Mucosa of gallbladder (tissue), 1 donor: ENCODE measurements around the gene APOBEC3H. TPM values are rescaled to one million over a fixed set of nuclear protein-coding genes. Genes with fewer than 3 reads are reported as not detected.
"Not testable (repeated sequence)": the region's sequence is repeated elsewhere in the genome, so short reads cannot be mapped to it uniquely, and the experiment has no call there.

Experiments
- DNase-seq: peaks from one replicate; pipeline ENCODE4 v3.0.0-alpha.2; 2020; ENCODE audit warnings: low spot score
- total RNA-seq: library from RNA; stranded (reverse); gene quantifications from one replicate; pipeline ENCODE4 v1.2.1, GENCODE V29; 2021
- donor health status: DM: no; HTN: no; CAD: no.

Gene APOBEC3H
- total RNA-seq = 1.4 TPM

GRCh38 chr22:39097098-39098020 lies at the start of gene APOBEC3H:
Gene APOBEC3H (plus strand): TSS chr22:39097244. CDS start chr22:39100279, 3,035 bp downstream.
- DNase-seq = peak; percentile 16

- not testable (repeated sequence) for DNase-seq
Observed at GRCh38 chr22:39049486-39049885, 47.6 kb upstream of the APOBEC3H start.

GRCh38 chr22:39051844-39052495 lies 45.1 kb upstream of the APOBEC3H start:
- not testable (repeated sequence) for DNase-seq

GRCh38 chr22:39055658-39056057 lies 41.4 kb upstream of the APOBEC3H start:
- DNase-seq = no peak

GRCh38 chr22:39061290-39061689 lies 35.8 kb upstream of the APOBEC3H start:
- DNase-seq = not testable (repeated sequence)

- not testable (repeated sequence) for DNase-seq
Observed at GRCh38 chr22:39061951-39062350, 35.1 kb upstream of the APOBEC3H start.

GRCh38 chr22:39063904-39064303 lies 33.1 kb upstream of the APOBEC3H start:
- DNase-seq = not testable (repeated sequence)

- DNase-seq = not testable (repeated sequence)
Observed at GRCh38 chr22:39066442-39067276, 30.4 kb upstream of the APOBEC3H start.

- no peak for DNase-seq
Observed at GRCh38 chr22:39068033-39068785, 28.8 kb upstream of the APOBEC3H start.

- DNase-seq = no peak
Observed at GRCh38 chr22:39070186-39070585, 26.9 kb upstream of the APOBEC3H start.

GRCh38 chr22:39072581-39072981 lies 24.5 kb upstream of the APOBEC3H start:
- DNase-seq = not testable (repeated sequence)

- no peak for DNase-seq
Observed at GRCh38 chr22:39073981-39074380, 23.1 kb upstream of the APOBEC3H start.

- DNase-seq = not testable (repeated sequence)
Observed at GRCh38 chr22:39076155-39077025, 20.7 kb upstream of the APOBEC3H start.

- DNase-seq = peak; percentile 43
Observed at GRCh38 chr22:39077026-39077840, 19.8 kb upstream of the APOBEC3H start, which contains the start of gene APOBEC3G. Gene APOBEC3G (plus strand): TSS chr22:39077275. CDS start chr22:39077362, 87 bp downstream.

- DNase-seq = not testable (repeated sequence)
Observed at GRCh38 chr22:39077912-39078311, 19.1 kb upstream of the APOBEC3H start.

- no peak for DNase-seq
Observed at GRCh38 chr22:39078329-39078728, 18.7 kb upstream of the APOBEC3H start.

- not testable (repeated sequence) for DNase-seq
Observed at GRCh38 chr22:39079054-39079637, 17.9 kb upstream of the APOBEC3H start.

- no peak for DNase-seq
Observed at GRCh38 chr22:39080052-39080762, 16.8 kb upstream of the APOBEC3H start.
